CD14-positive monocyte (primary cell): Measurements from ENCODE around the gene DCT. TPM values are rescaled to one million over a fixed set of nuclear protein-coding genes. Genes with fewer than 3 reads are reported as not detected.

Experiments
- DNase-seq, 3 donors: peaks; one replicate each; pipeline ENCODE4 v3.0.0-alpha.2; 2011 to 2022
- H2AFZ ChIP-seq: 2 replicates; pipeline ENCODE4 v1.6.0; 2012; ENCODE audit warnings: mild to moderate bottlenecking, low read depth, low read length, inconsistent platforms; ENCODE audit not compliant: insufficient read depth, poor library complexity, severe bottlenecking
- H3K27ac ChIP-seq, 2 donors: 1 replicate in 1 of 2; 2 replicates in 1 of 2; pipeline ENCODE4 v1.5.1; 2012 to 2013; ENCODE audit warnings: low read length in 2 of 2, control low read depth in 1 of 2, inconsistent platforms in 1 of 2, low read depth in 1 of 2, mild to moderate bottlenecking in 1 of 2
- H3K27me3 ChIP-seq, 2 donors: one replicate each; pipeline versions ENCODE4 v1.6.0 to v1.6.1; 2011 to 2013; ENCODE audit warnings: low read length in 2 of 2; ENCODE audit not compliant: control insufficient read depth in 2 of 2, insufficient read depth in 2 of 2
- H3K36me3 ChIP-seq, 2 donors: replicated peaks in 1 of 2; 1 replicate in 1 of 2; 2 replicates in 1 of 2; pipeline versions ENCODE4 v1.5.1 to v1.6.1; 2012 to 2013; ENCODE audit warnings: low read length in 2 of 2, control low read depth in 1 of 2, inconsistent platforms in 1 of 2, mild to moderate bottlenecking in 1 of 2; ENCODE audit not compliant: insufficient read depth in 2 of 2, control insufficient read depth in 1 of 2
- H3K4me1 ChIP-seq, 2 donors: 1 replicate in 1 of 2; 2 replicates in 1 of 2; pipeline versions ENCODE4 v1.5.1 to v1.6.1; 2012 to 2013; ENCODE audit warnings: low read length in 2 of 2, control low read depth in 1 of 2, inconsistent platforms in 1 of 2, mild to moderate bottlenecking in 1 of 2, moderate library complexity in 1 of 2; ENCODE audit not compliant: insufficient read depth in 2 of 2, control insufficient read depth in 1 of 2
- H3K4me2 ChIP-seq: replicated peaks from 2 replicates; pipeline ENCODE3; 2012; ENCODE audit warnings: low read length, moderate library complexity, mild to moderate bottlenecking; ENCODE audit not compliant: poor library complexity, severe bottlenecking; ENCODE audit errors: extremely low read depth
- H3K4me3 ChIP-seq, 3 experiments: fragments of 200-600 bp in 1 of 3; sonication (generic) in 1 of 3; replicated peaks in 1 of 3; 1 replicate in 2 of 3; 2 replicates in 1 of 3; pipeline ENCODE4 v1.5.1; 2011 to 2013; ENCODE audit warnings: low read length in 3 of 3, mild to moderate bottlenecking in 3 of 3, control low read depth in 2 of 3, low read depth in 2 of 3, inconsistent platforms in 1 of 3, moderate library complexity in 1 of 3
- H3K79me2 ChIP-seq: 2 replicates; pipeline ENCODE4 v1.6.0; 2012; ENCODE audit warnings: mild to moderate bottlenecking, control low read depth, inconsistent platforms, low read length, moderate library complexity; ENCODE audit not compliant: insufficient read depth
- H3K9ac ChIP-seq: 2 replicates; pipeline ENCODE4 v1.6.0; 2017; ENCODE audit warnings: low read length, mild to moderate bottlenecking; ENCODE audit not compliant: insufficient read depth, poor library complexity, severe bottlenecking
- H3K9me3 ChIP-seq, 2 donors: replicated peaks in 1 of 2; 1 replicate in 1 of 2; 2 replicates in 1 of 2; pipeline versions ENCODE4 v1.5.1 to v1.6.1; 2012 to 2013; ENCODE audit warnings: low read length in 2 of 2, control low read depth in 1 of 2; ENCODE audit not compliant: control insufficient read depth in 1 of 2, insufficient read depth in 1 of 2
- H4K20me1 ChIP-seq: 2 replicates; pipeline ENCODE4 v1.6.0; 2012; ENCODE audit warnings: mild to moderate bottlenecking, low read length, control low read depth, moderate library complexity; ENCODE audit not compliant: insufficient read depth
- H3K27ac Mint-ChIP-seq, 7 donors: one replicate each; pipeline ENCODE4 v1.8.0; 2020; ENCODE audit warnings: mild to moderate bottlenecking in 7 of 7, mixed read lengths in 7 of 7, moderate library complexity in 6 of 7, inconsistent platforms in 2 of 7
- H3K27me3 Mint-ChIP-seq, 3 donors: one replicate each; pipeline ENCODE4 v1.8.0; 2021 to 2022; ENCODE audit warnings: low read depth in 3 of 3, mild to moderate bottlenecking in 3 of 3, mixed read lengths in 3 of 3, moderate library complexity in 3 of 3, inconsistent platforms in 1 of 3
- H3K36me3 Mint-ChIP-seq, 2 donors: one replicate each; pipeline ENCODE4 v1.8.0; 2020; ENCODE audit warnings: mixed read lengths in 2 of 2, inconsistent platforms in 1 of 2, mild to moderate bottlenecking in 1 of 2
- H3K4me1 Mint-ChIP-seq: one replicate; pipeline ENCODE4 v1.8.0; 2020; ENCODE audit warnings: mild to moderate bottlenecking, mixed read lengths
- H3K4me3 Mint-ChIP-seq, 2 donors: one replicate each; pipeline ENCODE4 v1.8.0; 2020; ENCODE audit warnings: mild to moderate bottlenecking in 2 of 2, mixed read lengths in 2 of 2, moderate library complexity in 1 of 2
- H3K9me3 Mint-ChIP-seq, 7 donors: one replicate each; pipeline ENCODE4 v1.8.0; 2020 to 2022; ENCODE audit warnings: mixed read lengths in 7 of 7, mild to moderate bottlenecking in 6 of 7, moderate library complexity in 6 of 7, inconsistent platforms in 2 of 7
- CTCF ChIP-seq: fragments of 200-600 bp; IDR thresholded peaks from one replicate; pipeline ENCODE4 v1.8.0; 2022; ENCODE audit warnings: antibody characterized with exemption, mild to moderate bottlenecking
- WGBS: methylation state at CpG from one replicate; pipeline ENCODE4 v1.1.5; 2013; ENCODE audit warnings: missing lambda C conversion rate; ENCODE audit not compliant: insufficient coverage; 5-methylcytosine and 5-hydroxymethylcytosine counted together
- intact Hi-C, 2 donors: fragments of 100-400 bp; cut with micrococcal nuclease; formaldehyde crosslinking; loops; one replicate each; pipeline versions ENCODE4 v1.15.0 to v1.15.1; 2023
- polyA plus RNA-seq, 3 donors: library from polyadenylated mRNA; depleted of rRNA in 1 of 3; unstranded in 2 of 3; stranded (reverse) in 1 of 3; fragments of 300-500 nt in 2 of 3; fragments of >200 nt in 1 of 3; fragmentation: Illumina TruSeq in 2 of 3; gene quantifications; 1 replicate in 2 of 3; 2 replicates in 1 of 3; pipeline ENCODE4 v1.2.3, GENCODE V29; 2012 to 2021

The DCT gene
- polyA plus RNA-seq, 3 donors = not detected

GRCh38 chr13:94412870-94413597 lies 66.4 kb downstream of the DCT start:
- Histone ChIP-seq H3K4me2 (no peak overlapping the region), H3K79me2 (no peaks in the 10 kb centered on the region), H3K27ac (no peak overlapping the region), H3K36me3 (no peaks in the 10 kb centered on the region), H3K27me3 (peaks cover 12 to 15% of the 10 kb centered on the region in 2 donors), H3K9ac (no peak overlapping the region), H3K4me1 (no peaks in the 10 kb centered on the region), H3K9me3 (peaks cover 0 to 9% of the 10 kb centered on the region in 2 donors), H3K4me3 (no peak overlapping the region), H4K20me1 (no peaks in the 10 kb centered on the region), H2AFZ (no peak overlapping the region)
- intact Hi-C loops = no loop called here
- Mint-ChIP-seq H3K27ac (no peak overlapping the region), H3K4me1 (no peaks in the 10 kb centered on the region), H3K4me3 (no peak overlapping the region), H3K27me3 (peaks cover 6 to 20% (median 13%) of the 10 kb centered on the region in 3 donors), H3K9me3 (peaks cover 3 to 12% (median 8%) of the 10 kb centered on the region in 7 donors), H3K36me3 (no peaks in the 10 kb centered on the region)
- WGBS = no CpG with 5 or more reads among the region's 3 CpGs
- DNase-seq = no peak
- no peak for TF ChIP-seq CTCF

GRCh38 chr13:94411747-94412146 lies 67.7 kb downstream of the DCT start:
- no peak for TF ChIP-seq CTCF
- H3K27me3 ChIP-seq = peaks cover 9 to 12% of the 10 kb centered on the region in 2 donors
- DNase-seq = no peak
- H3K4me3 ChIP-seq = no peak overlapping the region
- H3K79me2 ChIP-seq = no peaks in the 10 kb centered on the region
- Mint-ChIP-seq H3K4me3 (no peak overlapping the region), H3K27ac (no peak overlapping the region), H3K9me3 (peaks cover 0 to 8% (median 3%) of the 10 kb centered on the region in 7 donors), H3K27me3 (peaks cover 2 to 20% (median 13%) of the 10 kb centered on the region in 3 donors), H3K4me1 (no peaks in the 10 kb centered on the region), H3K36me3 (no peaks in the 10 kb centered on the region)
- H4K20me1 ChIP-seq = no peaks in the 10 kb centered on the region
- intact Hi-C loops = no loop called here
- no peaks in the 10 kb centered on the region for H3K36me3 ChIP-seq
- no peak overlapping the region for H2AFZ ChIP-seq
- H3K9ac ChIP-seq = no peak overlapping the region
- no peak overlapping the region for H3K27ac ChIP-seq
- WGBS = 17% methylated on average over 1 of the region's 3 CpGs
- no peaks in the 10 kb centered on the region for H3K9me3 ChIP-seq
- no peak overlapping the region for H3K4me2 ChIP-seq
- no peaks in the 10 kb centered on the region for H3K4me1 ChIP-seq
